ELF-1 (cell line): ENCODE results near the gene UBLCP1.
"Not testable (repeated sequence)": the region's sequence is repeated elsewhere in the genome, so short reads cannot be mapped to it uniquely, and the experiment has no call there.

ENCODE experiments used
- DNase-seq: peaks from one replicate; pipeline ENCODE4 v3.0.0-alpha.2; 2016; ENCODE audit warnings: low read depth, low spot score

UBLCP1 gene

DNA sequence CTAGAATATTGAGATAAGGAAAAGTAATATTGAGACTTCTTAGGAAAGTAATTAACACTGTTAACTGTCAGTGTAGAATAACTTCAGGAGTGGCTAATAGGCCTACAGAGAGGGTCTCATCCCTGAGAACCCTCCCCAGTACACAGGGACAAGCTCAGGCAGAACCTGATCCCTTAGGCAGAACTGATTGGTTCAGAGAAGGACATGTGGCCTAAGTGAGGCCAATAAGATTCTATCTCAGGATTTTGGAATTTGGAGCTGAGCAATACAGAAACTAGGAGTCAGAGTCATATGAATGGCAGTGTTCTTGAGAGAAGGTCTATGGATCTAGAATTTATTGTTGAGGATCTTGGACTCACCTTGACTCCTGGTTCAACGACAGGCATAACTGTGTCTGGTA, 10.9 kb upstream of the UBLCP1 start:
- no peak for DNase-seq

GRCh38 chr5:159257007-159257406, 6.1 kb upstream of the UBLCP1 start:
- no peak for DNase-seq

- no peak for DNase-seq
These were observed 5.3 kb upstream of the UBLCP1 start for GRCh38 chr5:159257629-159258283.

DNA sequence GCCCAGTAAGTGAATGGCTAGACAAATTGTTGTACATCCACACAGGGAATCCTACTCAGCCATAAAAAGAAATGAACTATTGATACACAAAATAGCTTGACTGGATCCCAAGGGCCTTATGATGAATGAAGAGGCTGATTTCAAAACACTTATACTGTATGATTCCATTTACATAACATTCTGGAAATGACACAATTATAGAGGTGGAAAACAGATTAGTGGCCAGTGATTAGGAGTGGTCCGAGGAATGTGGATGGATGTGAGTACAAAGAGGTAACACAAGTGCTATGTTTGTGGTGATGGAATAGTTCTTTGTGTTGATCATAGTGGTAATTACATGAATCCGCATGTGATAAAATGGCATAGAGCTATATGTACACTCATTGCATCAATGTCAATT, 4.7 kb upstream of the UBLCP1 start:
- DNase-seq, result no peak

DNA sequence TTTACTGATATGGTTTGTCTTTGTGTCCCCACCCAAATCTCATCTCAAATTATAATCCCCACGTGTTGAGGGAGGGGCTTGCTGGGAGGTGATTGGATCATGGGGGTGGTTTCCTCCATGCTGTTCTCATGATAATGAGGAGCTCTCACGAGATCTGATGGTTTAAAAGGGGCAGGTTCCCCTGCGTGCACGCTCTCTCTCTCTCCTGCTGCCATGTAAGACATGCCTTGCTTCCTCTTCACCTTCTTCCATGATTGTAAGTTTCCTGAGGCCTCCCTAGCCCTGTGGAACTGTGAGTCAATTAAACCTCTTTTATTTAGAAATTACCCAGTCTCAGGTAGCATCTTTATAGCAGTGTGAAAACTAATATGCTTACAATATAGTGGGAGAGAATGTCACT, 2.9 kb upstream of the UBLCP1 start:
- DNase-seq, result not testable (repeated sequence)

DNA sequence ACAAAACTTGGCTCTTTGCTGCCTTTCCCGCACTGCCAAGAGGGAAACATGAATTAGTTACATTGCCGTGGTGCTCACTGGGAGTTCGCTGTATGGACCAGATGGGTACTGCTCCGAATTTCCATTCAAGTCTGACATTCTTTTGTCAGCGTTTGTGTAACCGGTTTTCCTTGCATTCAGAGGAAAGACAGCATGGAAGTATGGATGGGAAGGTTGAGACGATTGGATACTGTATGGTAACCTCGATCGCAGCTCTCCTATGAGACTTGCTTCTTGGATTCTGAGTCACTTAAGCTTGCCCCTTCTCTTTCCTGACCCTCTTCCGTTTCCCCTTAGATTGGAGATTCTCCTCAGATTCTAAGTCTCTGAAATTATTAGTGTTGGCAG, 625 bp upstream of the UBLCP1 start:
- DNase-seq, result no peak

- DNase-seq, result no peak
These were observed 447 bp downstream of the UBLCP1 start for GRCh38 chr5:159263569-159263905.

- not testable (repeated sequence) for DNase-seq
These were observed 3.7 kb downstream of the UBLCP1 start for GRCh38 chr5:159266764-159267163.

GRCh38 chr5:159269723-159270122, 6.6 kb downstream of the UBLCP1 start:
- no peak for DNase-seq

DNA sequence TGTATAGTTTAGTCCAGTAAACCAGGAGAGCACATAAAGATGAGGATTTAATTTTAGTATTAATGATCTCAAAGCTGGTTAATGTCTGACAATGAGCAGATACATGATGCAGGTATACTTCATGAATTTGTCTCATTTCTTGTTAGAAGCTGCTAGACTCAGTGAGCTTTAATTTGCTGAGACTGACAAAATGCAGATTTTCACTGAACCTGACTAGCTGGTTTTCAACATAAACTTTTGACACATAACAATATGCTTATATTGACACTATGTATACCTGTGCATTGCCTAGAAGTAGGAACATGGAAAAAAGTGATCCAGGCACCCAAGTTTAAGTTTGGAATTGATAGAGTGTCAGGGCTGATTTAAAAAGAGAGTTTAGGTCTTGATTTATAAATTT, 10.8 kb downstream of the UBLCP1 start:
- DNase-seq, result no peak

DNA sequence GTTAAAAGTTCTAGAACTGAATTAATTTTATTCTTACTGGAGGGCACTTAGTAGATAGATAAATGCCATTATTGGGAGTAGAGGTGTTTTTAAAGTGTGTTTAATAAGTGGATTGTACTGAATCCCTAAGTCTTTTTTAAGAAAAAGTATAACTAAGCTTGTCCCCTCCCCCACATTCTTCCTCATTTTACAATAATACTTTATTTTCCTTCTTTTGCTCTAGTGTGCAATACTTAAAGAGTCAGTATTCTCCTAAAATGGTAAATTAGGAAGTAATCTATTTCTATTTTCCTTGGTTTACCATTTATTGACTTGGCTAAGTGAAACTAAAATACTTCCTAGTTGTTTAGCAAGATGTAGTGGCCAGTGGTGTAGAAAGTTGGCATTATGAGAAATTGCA, 11.6 kb downstream of the UBLCP1 start:
- no peak for DNase-seq

DNA sequence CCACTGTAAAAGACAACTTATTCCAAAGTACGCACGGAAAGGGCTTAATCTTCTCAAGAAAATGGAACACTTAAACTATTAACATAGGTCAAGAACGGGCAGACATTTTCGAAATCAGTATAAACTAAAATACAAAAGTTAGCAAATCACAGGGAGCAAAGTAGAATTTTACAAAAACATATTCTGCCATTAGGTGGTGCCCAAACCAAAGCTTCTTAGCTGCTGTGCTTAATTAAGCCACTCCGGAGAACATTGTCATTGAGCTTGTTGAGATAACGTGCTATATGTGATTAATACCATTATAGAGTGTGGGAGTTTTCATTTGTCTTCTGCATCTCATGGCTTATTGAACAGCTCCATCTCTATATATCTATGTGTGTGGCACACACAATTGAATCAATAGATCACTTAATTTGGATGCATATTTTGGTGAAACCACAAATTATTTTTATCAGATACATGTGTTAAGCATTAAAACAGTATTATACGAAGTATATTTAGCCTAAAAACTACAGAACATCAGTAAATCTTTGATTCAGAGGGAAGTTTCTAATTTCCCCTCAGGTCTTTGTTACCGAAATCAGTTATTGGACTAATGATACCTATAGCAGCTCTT, 23.4 kb downstream of the UBLCP1 start:
- peak; percentile 6 for DNase-seq

DNA sequence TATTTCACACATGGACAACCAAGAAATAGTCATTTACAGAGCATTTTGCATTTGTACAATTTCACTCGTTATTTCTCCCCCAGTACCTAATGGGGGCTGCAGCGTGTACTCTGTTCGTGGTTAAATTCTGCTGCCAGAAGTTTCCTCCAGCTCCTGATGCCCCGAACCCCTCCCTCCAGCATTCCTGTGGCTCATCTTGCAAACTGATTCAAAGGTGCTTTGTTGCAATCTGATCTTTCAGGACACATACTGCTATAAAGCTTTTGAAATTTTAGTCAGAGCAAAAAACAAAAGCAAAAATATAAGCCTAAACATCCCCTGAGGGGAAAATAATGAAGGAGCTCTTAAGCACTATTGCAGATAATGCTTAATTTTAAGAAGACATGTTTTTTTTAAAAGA, 27.7 kb downstream of the UBLCP1 start:
- DNase-seq, result no peak

GRCh38 chr5:159294921-159295320, 31.8 kb downstream of the UBLCP1 start:
- no peak for DNase-seq

DNA sequence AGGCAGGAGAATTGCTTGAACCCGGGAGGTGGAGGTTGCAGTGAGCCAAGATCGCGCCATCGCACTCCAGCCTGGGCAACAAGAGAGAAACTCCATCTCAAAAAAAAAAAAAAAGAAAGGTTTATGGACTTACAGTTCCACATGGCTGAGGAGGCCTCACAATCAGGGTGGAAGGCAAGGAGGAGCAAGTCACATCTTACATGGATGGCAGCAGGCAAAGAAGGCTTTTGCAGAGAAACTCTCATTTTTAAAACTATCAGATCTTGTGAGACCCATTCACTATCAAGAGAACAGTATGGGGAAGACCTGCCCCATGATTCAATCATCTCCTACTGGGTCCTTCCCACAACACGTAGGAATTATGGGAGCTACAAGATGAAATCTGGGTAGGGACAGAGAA, 34.2 kb downstream of the UBLCP1 start:
- not testable (repeated sequence) for DNase-seq

GRCh38 chr5:159301466-159301865, 38.4 kb downstream of the UBLCP1 start:
- no peak for DNase-seq

DNA sequence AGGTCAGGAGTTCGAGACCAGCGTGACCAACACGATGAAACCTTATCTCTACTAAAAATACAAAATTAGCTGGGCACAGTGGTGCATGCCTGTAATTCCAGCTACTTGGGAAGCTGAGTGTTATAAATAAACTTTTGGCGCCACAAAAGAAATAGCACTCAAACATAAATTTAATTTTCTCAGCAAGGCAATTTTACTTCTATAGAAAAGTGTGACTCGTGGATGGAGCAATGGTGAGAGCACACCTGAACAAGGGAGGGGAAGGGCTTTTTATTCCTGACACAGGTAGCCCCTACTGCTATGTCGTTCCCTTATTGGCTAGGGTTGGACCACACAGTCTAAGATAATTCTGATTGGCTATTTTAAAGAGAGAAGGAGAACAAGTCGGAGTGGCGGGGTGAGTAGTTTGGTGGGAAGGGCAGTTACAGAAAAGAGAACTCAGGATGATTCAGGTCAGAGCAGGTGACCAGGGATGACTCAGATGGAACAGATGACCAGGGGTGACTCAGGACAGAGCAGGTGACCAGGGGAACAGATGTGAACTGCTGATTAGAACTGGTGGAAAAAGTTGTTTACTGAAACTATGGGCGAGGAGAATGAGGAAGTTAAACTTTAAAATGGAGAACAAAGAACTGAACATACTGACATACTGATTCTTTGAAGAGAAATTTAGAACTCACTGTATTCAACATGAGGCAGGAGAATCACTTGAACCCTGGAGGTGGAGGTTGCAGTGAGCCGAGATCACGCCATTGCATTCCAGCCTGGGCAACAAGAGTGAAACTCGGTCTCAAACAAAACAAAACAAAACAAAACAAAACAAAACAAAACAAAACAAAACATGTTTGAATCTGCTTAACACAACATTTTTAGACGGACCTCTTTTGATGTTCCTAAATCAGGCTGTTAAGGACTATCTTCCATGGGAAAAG, 39.1 kb downstream of the UBLCP1 start:
- not testable (repeated sequence) for DNase-seq

DNA sequence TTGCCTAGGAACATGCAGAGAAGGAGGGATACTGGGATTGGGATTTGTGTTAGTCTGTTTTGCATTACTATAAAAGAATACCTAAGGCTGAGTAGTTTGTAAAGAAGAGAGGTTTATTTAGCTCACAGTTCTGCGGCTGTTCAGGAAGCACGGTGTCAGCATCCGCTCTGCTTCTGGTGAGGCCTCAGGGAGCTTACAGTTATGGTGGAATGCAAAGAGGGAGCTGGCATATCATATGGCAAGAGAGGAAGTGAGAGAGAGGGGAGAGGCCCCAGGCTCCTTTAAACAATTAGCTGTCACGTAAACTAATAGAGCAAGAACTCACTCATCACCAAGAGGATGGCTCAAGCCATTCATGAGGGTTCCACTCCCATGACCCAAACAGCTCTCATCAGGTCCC, 40.2 kb downstream of the UBLCP1 start:
- DNase-seq, result no peak

DNA sequence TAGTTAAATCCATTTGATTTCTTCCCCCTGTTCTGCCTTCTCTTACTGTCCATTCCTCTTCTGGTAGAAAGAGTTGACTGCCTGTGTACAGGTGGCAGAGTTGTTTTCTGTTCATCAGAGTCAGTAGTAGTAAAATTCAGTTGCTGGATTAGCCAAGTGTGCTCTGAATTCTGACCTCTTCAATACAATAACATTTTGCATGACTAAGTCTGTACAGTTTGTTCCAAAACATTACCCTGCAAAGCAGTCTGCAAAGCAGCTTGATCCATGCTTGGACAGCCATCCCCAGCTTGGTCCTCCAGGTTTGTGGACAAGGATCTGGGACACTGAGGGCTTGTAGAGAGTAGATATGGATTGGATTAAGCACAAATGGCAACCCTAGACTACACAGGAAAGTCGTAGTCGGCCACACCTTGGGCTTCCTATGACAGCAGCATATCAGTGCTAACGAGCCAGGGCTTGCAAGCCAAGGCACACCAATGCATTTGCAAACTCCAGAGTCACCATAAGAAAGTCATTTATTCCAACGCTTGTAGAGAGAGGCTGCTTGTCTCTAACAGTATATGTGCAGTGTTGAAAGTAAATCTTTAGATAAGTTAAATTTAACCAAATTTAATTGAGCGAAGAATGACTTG, 42.0 kb downstream of the UBLCP1 start:
- no peak for DNase-seq

DNA sequence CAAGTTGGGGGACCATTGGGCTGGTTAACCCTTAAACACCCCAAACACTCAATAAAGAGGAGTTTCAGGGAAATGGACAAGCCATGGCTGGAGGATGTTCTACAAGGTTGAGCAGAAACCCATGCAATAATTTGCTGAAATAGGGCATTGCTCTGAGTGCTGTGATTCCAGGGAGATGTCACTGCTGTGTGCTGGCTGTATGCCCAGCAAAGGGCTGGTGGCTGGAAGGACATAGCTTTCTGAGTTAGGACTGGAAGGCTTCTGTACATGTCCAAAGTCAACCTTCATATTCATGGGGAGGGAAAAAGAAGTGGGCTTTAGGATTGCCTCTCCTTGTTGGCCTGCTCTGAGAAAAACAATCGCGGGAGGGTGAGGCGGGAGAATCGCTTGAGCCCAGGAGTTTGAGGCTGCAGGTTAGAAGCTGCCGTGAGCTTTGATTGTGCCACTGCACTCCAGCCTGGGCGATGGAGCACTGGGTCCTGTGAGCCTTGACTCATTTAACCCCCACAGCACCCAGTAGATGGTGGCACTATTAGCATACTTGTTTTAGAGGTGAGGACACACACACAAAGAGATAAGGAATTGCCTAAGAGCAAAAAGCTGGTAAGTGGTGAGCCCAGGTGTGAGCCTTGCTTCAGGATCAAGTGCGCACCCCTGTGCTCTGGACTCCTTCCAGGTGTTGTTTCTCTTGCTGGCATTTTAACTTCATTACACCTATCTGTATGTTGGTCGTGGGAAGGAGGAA, 46.8 kb downstream of the UBLCP1 start:
- DNase-seq, result no peak

GRCh38 chr5:159310511-159310910, 47.4 kb downstream of the UBLCP1 start:
- DNase-seq, result peak; percentile 64

DNA sequence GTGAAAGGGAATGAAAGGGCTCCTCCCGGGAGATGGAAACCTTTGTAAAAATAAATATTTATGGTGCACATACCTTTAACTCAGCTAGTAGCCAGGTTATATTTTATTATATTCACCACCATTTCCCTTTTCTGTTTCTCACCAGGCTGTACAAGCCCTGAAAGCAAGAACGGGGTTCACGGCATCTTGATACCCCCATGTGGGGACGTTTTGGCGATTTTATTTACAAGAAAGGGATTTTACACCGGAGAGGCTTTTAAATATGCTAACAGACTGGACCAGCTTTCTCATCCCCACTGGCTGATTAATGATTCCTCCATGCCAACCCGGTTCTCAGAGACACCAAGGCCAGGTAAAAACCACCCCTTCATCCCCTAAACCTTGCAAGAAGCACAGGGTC, 48.0 kb downstream of the UBLCP1 start:
- DNase-seq, result no peak
